HFF-Myc (cell line): Measurements from ENCODE around the gene ZNF836.

Source experiments
- DNase-seq: peaks from one replicate; pipeline ENCODE4 v3.0.0-alpha.2; 2011; ENCODE audit warnings: low read depth; ENCODE audit errors: extremely low read depth
- H3K4me3 ChIP-seq: replicated peaks from 2 replicates; pipeline ENCODE4 v1.5.1; 2011; ENCODE audit warnings: low read depth, mild to moderate bottlenecking, control low read depth, low read length
- TF ChIP-seq, protein P1 (sequence below): IDR thresholded peaks from 2 replicates; pipeline ENCODE4 v1.5.1; 2012; ENCODE audit warnings: mild to moderate bottlenecking, low read depth, low read length, control low read depth; ENCODE audit errors: missing control alignments

The ZNF836 gene

DNA sequence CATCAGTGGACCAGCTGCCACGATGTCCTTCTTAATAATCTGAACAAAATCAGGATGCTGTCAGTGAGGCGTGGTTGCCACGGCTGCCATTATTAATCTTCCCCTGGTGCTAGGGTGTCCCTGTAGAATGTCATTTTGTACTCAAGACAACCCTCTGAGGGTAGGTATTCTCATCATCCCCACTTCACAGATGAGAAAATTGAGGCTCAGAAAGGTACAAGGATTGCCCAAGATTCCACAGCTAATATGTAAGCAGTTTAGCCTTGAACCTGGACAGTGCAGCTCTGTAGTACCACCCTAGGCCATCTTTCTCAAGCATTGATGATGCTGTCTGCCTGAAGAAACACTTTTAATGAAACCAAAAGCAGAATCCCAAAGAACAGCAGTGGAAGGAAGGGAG lies 26.5 kb upstream of the ZNF836 start:
- TF ChIP-seq, protein P1, sequence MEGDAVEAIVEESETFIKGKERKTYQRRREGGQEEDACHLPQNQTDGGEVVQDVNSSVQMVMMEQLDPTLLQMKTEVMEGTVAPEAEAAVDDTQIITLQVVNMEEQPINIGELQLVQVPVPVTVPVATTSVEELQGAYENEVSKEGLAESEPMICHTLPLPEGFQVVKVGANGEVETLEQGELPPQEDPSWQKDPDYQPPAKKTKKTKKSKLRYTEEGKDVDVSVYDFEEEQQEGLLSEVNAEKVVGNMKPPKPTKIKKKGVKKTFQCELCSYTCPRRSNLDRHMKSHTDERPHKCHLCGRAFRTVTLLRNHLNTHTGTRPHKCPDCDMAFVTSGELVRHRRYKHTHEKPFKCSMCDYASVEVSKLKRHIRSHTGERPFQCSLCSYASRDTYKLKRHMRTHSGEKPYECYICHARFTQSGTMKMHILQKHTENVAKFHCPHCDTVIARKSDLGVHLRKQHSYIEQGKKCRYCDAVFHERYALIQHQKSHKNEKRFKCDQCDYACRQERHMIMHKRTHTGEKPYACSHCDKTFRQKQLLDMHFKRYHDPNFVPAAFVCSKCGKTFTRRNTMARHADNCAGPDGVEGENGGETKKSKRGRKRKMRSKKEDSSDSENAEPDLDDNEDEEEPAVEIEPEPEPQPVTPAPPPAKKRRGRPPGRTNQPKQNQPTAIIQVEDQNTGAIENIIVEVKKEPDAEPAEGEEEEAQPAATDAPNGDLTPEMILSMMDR: no peak
- no peak overlapping the region for H3K4me3 ChIP-seq
- no peak for DNase-seq

GRCh38 chr19:52196256-52196967 lies 25.0 kb upstream of the ZNF836 start:
- TF ChIP-seq, protein P1: no peak
- no peak overlapping the region for H3K4me3 ChIP-seq
- no peak for DNase-seq

GRCh38 chr19:52191951-52192350 lies 20.5 kb upstream of the ZNF836 start:
- TF ChIP-seq, protein P1: no peak
- DNase-seq: no peak
- H3K4me3 ChIP-seq: no peak overlapping the region; the same call in 1 of the 2 replicates

DNA sequence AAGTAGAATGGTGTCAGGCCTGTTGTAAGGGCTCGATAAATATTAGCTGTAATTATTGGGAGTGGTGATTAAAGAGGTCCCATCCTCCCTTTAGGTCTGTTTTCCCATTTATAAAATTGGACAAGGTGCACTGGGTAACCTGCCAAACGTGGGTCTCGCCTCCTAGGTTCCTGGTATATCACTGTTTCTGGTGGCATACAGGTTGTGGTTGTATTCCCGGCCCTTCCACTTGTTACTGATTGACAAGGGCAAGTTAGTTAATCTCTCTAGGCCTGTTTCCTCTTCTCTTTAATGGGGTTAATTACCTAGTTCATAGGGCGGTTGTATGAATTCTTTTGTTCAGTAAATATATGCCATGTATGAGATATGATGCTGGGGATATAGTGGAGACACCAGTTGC lies 20.0 kb upstream of the ZNF836 start:
- peak overlapping the region; percentile 87 for H3K4me3 ChIP-seq
- TF ChIP-seq, protein P1: no peak
- no peak for DNase-seq

DNA sequence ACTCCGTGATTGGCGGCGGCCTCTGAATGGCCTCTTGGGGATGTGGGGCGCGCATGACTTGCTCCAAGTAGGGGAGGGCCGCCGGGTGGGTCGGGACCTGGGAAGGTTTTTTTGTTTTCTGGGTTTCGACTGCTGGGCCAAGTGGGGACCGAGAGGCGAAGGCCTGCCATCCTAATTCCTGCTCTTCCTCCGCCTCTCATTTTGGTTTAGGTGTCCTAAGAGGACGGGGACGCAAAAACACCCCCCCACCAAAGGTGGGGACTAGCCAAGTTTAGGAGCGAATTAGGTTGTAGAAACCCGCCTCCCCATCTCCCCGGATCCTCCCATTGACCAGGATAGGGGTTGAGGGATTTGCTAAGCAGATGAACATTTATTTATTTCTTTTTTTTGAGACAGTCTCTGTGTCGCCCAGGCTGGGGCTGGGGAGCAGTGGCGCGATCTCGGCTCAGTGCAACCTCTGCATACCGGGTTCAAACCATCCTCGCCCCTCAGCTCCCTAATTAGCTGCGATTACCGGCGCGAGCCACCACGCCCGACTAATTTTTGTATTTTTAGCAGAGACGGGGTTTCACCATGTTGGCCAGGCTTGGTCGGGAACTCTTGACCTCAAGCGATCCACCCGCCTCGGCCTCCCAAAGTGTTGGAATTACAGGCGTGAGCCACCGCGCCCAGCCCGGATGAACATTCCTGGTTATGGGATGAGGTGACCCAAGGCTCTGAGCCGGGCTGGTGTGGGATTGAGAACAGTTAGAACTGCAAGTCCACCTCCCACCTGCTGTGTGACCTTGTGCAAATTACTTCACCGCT lies 19.3 kb upstream of the ZNF836 start:
- TF ChIP-seq, protein P1: no peak
- DNase-seq: no peak
- peak overlapping the region; percentile 87 for H3K4me3 ChIP-seq

DNA sequence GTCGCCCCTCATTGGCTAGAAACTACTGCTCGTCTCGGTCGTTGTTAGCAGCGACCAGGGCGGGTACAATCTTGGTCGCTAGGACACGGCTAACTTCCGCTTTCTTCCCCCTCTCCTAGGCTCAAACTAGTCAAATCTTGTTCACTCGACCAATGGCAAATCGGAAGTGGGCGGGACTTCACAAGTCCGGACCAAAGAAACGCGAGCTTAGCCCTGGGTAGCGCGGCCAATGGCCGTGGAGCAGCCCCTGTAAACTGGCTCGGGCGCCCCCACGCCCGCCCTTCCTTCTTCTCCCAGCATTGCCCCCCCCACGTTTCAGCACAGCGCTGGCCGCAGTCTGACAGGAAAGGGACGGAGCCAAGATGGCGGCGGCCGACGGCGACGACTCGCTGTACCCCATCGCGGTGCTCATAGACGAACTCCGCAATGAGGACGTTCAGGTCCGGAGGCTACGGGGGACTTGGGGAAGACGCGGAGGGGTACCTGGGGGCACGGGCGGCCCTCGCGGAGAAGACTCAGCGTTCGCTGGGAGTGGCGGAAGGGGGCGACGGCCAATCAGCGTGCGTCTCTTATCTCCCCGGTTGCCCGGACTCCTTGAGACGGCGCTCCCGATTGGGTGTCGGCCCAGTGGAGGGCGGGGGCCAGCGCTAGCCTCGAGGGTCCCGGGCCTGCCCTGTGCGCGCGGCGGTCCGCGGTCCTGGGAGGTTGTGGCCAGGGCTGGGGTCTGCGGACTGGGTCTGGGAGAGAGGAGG lies 18.5 kb upstream of the ZNF836 start, which contains the start of gene PPP2R1A:
Gene PPP2R1A, plus strand, starts transcription at position 318 of the 752 bp plus-strand sequence. Its CDS starts 45 bp downstream, at position 363.
- DNase-seq: peak; percentile 100
- TF ChIP-seq, protein P1: no peak
- H3K4me3 ChIP-seq: peak within 1 kb of the TSS; percentile 87
